ENCODE measurements around the gene CAP1. TPM values are rescaled to one million over a fixed set of nuclear protein-coding genes. Genes with fewer than 3 reads are reported as not detected.
"Not testable (repeated sequence)": the region's sequence is repeated elsewhere in the genome, so short reads cannot be mapped to it uniquely, and the experiment has no call there.

Gene CAP1
- total RNA-seq, result 100 to 1,000 TPM; 423 to 738 TPM

DNA sequence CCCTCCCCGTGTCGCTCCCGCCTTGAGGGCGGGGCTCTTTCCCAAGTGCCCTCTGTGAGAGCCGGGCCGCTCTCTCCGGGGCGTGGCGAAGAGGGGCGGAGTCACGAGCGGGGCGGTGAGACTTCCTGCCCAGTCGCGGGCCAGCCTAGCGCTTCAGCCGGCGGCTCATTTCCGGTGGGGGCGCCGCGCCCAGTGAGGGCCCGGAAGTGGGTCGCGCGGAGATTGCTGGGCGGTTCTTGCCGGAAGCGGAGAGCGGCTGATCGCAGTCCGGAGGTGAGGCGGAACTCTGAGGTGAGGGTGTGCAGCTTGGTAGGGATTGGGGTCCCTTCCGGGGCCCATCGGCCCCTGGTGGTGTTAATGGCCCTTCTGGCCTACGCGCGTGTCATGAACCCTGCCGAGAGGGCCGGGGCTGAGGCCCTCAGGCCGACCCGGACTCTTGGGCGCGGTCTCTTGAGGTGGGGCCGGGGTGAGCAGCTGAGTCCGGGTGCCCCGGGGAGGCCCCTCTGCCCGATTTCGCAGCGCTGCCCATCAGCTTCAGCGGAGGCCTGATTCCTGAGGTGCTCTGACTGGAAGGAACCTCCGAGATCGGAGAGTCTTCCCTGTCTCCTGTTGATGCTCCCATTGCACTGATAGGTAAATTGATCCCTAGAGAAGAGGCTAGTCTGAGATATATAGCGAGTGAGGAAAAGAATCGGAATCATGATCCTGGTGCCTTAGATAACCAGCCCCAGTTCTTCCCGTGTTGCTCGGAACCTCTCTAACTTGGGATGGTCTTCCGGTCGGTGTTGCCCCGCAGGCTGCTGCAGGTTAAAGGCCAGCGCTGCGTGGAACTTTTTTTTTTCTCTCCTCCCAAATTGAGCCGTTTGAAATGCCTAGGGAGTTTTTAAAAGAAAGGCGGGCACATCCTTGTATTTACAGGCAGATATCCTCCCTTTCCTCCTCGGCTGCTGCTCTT lies at the start of gene CAP1:
Gene CAP1 (plus strand): TSS at position 219 of the 955 bp plus-strand sequence. CDS start 18,618 bp downstream, outside the sequence.
- H3K36me3 Mint-ChIP-seq, result peaks cover 22% of the 10 kb centered on the region
- ATAC-seq, result peak; percentile 95 to 97
- DNase-seq (ENCODE audit: low spot score), result peak; percentile 100
- H3K4me3 Mint-ChIP-seq, result peak within 1 kb of the TSS; percentile 92
- H3K4me1 Mint-ChIP-seq (ENCODE audit: low read depth in 2 of 2), result peaks cover 57% of the 10 kb centered on the region in 2 donors
- H3K27me3 Mint-ChIP-seq, result no peaks in the 10 kb centered on the region
- H3K27ac Mint-ChIP-seq, result peak within 1 kb of the TSS; percentile 94 to 99
- H3K9me3 Mint-ChIP-seq, result no peaks in the 10 kb centered on the region

GRCh38 chr1:39992234-39992633 lies 48.3 kb upstream of the CAP1 start:
- no peaks in the 10 kb centered on the region for H3K27me3 Mint-ChIP-seq
- H3K27ac Mint-ChIP-seq, result no peak overlapping the region
- no peaks in the 10 kb centered on the region for H3K9me3 Mint-ChIP-seq
- no peak overlapping the region for H3K4me3 Mint-ChIP-seq
- H3K4me1 Mint-ChIP-seq (ENCODE audit: low read depth in 2 of 2), result peaks cover 19 to 21% of the 10 kb centered on the region in 2 donors
- DNase-seq (ENCODE audit: low spot score) (no peak), ATAC-seq (no peak)
- H3K36me3 Mint-ChIP-seq, result no peaks in the 10 kb centered on the region

- DNase-seq (ENCODE audit: low spot score) (no peak), ATAC-seq (no peak)
- H3K27ac Mint-ChIP-seq, result no peak overlapping the region
- H3K9me3 Mint-ChIP-seq, result no peaks in the 10 kb centered on the region
- no peaks in the 10 kb centered on the region for H3K27me3 Mint-ChIP-seq
- H3K4me1 Mint-ChIP-seq (ENCODE audit: low read depth in 2 of 2), result peaks cover 19 to 21% of the 10 kb centered on the region in 2 donors
- no peaks in the 10 kb centered on the region for H3K36me3 Mint-ChIP-seq
- H3K4me3 Mint-ChIP-seq, result no peak overlapping the region
Observed at GRCh38 chr1:39992888-39993287, 47.6 kb upstream of the CAP1 start.

GRCh38 chr1:39995973-39996393 lies 44.5 kb upstream of the CAP1 start:
- Mint-ChIP-seq H3K27me3 (no peaks in the 10 kb centered on the region), H3K4me3 (peak overlapping the region; percentile 2), H3K9me3 (no peaks in the 10 kb centered on the region), H3K27ac (peak overlapping the region in 1 of 2 donors; percentile 37), H3K4me1 (ENCODE audit: low read depth in 2 of 2) (peaks cover 19 to 21% of the 10 kb centered on the region in 2 donors), H3K36me3 (no peaks in the 10 kb centered on the region)
- DNase-seq (ENCODE audit: low spot score) (no peak), ATAC-seq (peak; percentile 64 to 76)

GRCh38 chr1:39996396-39997004 lies 44.0 kb upstream of the CAP1 start:
- Mint-ChIP-seq H3K27ac (peak overlapping the region in 1 of 2 donors; percentile 37), H3K36me3 (no peaks in the 10 kb centered on the region), H3K4me3 (no peak overlapping the region), H3K4me1 (ENCODE audit: low read depth in 2 of 2) (peaks cover 19 to 22% of the 10 kb centered on the region in 2 donors), H3K27me3 (no peaks in the 10 kb centered on the region), H3K9me3 (no peaks in the 10 kb centered on the region)
- no peak for ATAC-seq
- DNase-seq (ENCODE audit: low spot score), result no peak

DNA sequence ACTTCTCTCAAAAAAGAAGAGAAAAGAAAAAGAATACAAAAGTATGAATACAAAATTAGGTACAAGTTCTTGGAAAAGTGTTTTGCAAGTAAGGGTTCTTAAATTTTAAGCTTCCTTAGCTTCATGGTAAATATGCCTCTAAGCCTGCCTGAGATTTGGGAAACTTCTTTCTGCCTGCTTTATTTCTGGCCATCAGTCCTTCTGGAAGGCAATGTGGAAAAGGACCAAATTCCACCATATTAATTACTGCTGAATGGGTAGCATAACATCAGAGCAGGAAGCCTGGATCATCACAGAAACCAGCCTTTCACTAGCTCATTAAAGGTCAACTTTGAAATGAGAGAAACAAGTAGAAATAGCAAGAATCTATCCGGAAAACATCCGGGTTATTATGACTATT lies 39.1 kb upstream of the CAP1 start:
- DNase-seq (ENCODE audit: low spot score) (no peak), ATAC-seq (no peak)
- H3K4me1 Mint-ChIP-seq (ENCODE audit: low read depth in 2 of 2), result peaks cover 17 to 22% of the 10 kb centered on the region in 2 donors
- peaks cover 3% of the 10 kb centered on the region for H3K9me3 Mint-ChIP-seq
- no peak overlapping the region for H3K4me3 Mint-ChIP-seq
- H3K27ac Mint-ChIP-seq, result peak overlapping the region in 1 of 2 donors; percentile 50
- no peaks in the 10 kb centered on the region for H3K36me3 Mint-ChIP-seq
- no peaks in the 10 kb centered on the region for H3K27me3 Mint-ChIP-seq

- Mint-ChIP-seq H3K27me3 (no peaks in the 10 kb centered on the region), H3K4me3 (no peak overlapping the region), H3K36me3 (no peaks in the 10 kb centered on the region), H3K4me1 (ENCODE audit: low read depth in 2 of 2) (peaks cover 11 to 17% of the 10 kb centered on the region in 2 donors), H3K27ac (no peak overlapping the region), H3K9me3 (peaks cover 3% of the 10 kb centered on the region)
- no peak for DNase-seq (ENCODE audit: low spot score)
- no peak for ATAC-seq
Observed at GRCh38 chr1:40003156-40004093, 37.1 kb upstream of the CAP1 start.

DNA sequence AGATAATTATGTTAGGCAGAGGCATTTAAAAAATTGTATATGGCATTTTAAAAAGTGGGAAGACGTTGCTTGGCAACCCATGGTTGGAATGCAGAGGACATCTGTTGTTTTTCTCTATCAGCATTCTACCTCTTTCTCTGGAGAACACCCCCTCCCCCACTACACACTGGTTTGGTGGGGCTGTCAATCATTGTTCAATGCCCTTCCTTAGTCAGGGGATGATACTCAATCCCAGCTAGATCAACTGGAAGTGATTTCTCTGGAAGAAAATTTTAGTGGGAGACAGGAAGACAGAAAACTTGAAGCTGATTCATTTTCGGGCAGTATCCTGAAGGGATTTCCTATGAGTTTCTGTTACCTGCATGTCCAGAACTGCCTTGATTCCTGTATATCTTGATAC lies 35.7 kb upstream of the CAP1 start:
- H3K27me3 Mint-ChIP-seq, result no peaks in the 10 kb centered on the region
- no peak for ATAC-seq
- peaks cover 3% of the 10 kb centered on the region for H3K9me3 Mint-ChIP-seq
- no peak overlapping the region for H3K27ac Mint-ChIP-seq
- no peak for DNase-seq (ENCODE audit: low spot score)
- no peak overlapping the region for H3K4me3 Mint-ChIP-seq
- no peaks in the 10 kb centered on the region for H3K36me3 Mint-ChIP-seq
- peaks cover 11 to 17% of the 10 kb centered on the region in 2 donors for H3K4me1 Mint-ChIP-seq (ENCODE audit: low read depth in 2 of 2)

DNA sequence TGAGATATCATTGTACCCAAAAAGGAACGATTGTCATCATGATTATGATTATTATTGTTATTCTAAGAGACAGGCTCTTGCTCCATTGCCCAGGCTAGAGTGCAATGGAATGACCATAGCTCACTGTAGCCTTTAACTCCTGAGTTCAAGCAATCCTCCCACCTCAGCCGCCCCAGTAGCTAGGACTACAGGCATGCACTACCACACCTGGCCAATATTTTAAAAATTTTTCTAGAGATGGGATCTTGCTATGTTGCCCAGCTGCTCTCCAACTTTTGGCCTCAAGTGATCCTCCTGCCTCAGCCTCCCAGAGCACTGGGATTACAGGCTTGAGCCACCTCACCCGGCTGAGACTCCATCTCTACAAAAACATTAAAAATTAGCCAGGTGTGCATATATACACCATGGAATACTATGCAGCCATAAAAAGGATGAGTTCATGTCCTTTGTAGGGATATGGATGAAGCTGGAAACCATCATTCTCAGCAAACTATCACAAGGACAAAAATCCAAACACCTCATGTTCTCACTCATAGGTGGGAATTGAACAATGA lies 33.0 kb upstream of the CAP1 start:
- H3K9me3 Mint-ChIP-seq; H3K4me1 Mint-ChIP-seq (ENCODE audit: low read depth in 2 of 2); DNase-seq (ENCODE audit: low spot score); H3K27me3 Mint-ChIP-seq; H3K27ac Mint-ChIP-seq; H3K4me3 Mint-ChIP-seq; H3K36me3 Mint-ChIP-seq; ATAC-seq: not testable (repeated sequence)

DNA sequence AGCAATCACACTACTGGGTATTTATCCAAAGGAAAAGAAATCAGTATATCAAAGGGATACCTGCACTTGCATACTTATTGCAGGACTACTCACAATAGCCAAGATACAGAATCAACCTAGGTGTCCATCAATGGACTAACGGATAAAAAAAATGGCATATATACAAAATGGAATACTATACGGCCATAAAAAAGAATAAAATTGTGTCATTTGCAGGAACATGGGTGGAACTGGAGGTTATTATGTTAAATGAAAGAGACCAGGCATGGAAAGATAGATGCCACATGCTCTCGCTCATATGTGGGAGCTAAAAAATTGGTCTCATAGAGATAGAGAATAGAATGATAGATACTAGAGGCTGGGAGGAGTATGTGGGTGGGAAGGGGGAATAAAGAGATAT lies 29.3 kb upstream of the CAP1 start:
- H3K4me1 Mint-ChIP-seq (ENCODE audit: low read depth in 2 of 2), result peaks cover 3 to 8% of the 10 kb centered on the region in 2 donors
- H3K4me3 Mint-ChIP-seq, result no peak overlapping the region
- no peak overlapping the region for H3K27ac Mint-ChIP-seq
- H3K27me3 Mint-ChIP-seq, result no peaks in the 10 kb centered on the region
- DNase-seq (ENCODE audit: low spot score) (no peak), ATAC-seq (no peak)
- no peaks in the 10 kb centered on the region for H3K36me3 Mint-ChIP-seq
- H3K9me3 Mint-ChIP-seq, result no peaks in the 10 kb centered on the region

DNA sequence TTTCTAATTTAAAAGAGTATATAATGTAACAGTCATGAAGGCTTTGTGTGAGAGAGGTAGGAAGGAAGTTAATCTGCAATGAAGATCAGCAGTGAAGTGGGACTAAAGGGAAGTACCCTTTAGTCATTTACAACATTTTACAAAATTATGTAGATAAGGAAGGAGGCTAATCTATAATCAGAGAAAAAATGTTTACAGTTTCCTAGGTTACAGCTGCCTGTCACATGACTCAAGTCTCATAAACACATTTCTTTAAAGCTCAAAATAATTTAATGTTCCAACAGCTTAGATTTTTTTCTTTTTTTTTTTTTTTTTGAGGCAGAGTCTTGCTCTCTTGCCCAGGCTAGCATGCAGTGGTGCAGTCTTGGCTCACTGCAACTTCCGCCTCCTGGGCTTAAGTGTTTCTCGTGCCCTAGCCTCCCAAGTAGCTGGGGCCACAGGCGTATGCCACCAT lies 26.2 kb upstream of the CAP1 start:
- H3K27ac Mint-ChIP-seq, result no peak overlapping the region
- no peak overlapping the region for H3K4me3 Mint-ChIP-seq
- peaks cover 3 to 8% of the 10 kb centered on the region in 2 donors for H3K4me1 Mint-ChIP-seq (ENCODE audit: low read depth in 2 of 2)
- no peaks in the 10 kb centered on the region for H3K27me3 Mint-ChIP-seq
- ATAC-seq, result peak in 1 of 2 donors; percentile 48
- no peaks in the 10 kb centered on the region for H3K9me3 Mint-ChIP-seq
- no peak for DNase-seq (ENCODE audit: low spot score)
- H3K36me3 Mint-ChIP-seq, result no peaks in the 10 kb centered on the region

DNA sequence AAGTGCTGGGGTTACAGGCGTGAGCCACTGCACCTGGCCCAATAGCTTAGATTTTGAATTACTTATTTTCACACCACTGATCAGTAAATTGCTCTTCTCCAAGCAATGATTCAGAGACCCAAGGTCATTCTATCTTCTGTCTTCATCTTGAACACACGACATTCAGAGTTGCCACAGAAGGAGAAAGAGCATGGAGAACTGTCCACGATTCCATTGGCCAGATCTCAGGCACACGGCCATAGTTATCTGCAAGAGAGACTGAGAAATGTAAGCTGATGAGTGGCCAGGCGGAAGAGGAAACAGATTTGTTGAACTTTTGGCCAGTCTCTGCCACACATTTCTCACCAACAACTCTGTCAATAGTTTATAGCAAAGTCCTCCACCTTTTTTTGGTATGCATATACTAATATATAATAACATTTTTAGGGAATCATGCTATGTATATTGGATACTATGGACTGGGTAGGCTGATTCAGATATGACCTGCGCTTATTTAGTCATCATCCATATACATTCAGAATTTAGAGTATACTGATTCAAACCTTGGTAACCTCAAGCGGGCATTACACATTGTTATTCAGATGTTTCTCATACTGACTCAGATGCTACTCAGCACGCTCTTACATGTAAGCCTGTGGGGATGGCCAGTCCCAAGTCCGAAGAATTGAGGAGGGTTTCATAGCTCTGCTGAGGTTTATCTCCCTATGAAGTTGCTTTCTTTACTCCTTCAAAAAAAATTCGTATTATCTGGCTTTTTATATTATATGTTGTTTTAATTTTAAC lies 25.5 kb upstream of the CAP1 start:
- no peaks in the 10 kb centered on the region for H3K36me3 Mint-ChIP-seq
- peaks cover 3 to 8% of the 10 kb centered on the region in 2 donors for H3K4me1 Mint-ChIP-seq (ENCODE audit: low read depth in 2 of 2)
- H3K9me3 Mint-ChIP-seq, result no peaks in the 10 kb centered on the region
- no peak overlapping the region for H3K4me3 Mint-ChIP-seq
- DNase-seq (ENCODE audit: low spot score) (no peak), ATAC-seq (peak in 1 of 2 donors; percentile 90)
- no peak overlapping the region for H3K27ac Mint-ChIP-seq
- no peaks in the 10 kb centered on the region for H3K27me3 Mint-ChIP-seq
